ENCODE results near the gene STK32A. TPM values are rescaled to one million over a fixed set of nuclear protein-coding genes. Genes with fewer than 3 reads are reported as not detected.

STK32A gene
- total RNA-seq, 4 donors from 2014 or later: 9.6 to 35.2 (median 14.8) TPM

DNA sequence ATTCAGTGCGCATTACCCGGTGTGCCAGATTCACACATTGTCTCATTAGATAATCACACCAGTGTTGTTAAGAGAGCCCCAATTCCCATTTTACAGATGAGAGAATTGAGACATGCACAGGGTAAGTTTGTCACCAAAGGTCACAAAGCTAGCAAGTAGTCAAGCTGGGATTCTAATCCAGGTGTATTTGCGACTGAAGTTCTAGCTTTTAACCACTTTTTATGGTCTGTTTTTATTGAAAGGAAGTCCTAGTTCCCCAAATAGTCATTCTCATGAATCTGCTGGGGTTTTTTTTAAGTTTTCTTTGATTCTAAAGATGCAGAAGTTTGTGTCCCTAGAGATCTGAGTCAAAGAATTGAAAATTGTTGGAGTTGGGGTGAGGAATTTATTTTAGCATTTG, 138.5 kb downstream of the STK32A start:
- Histone ChIP-seq H3K9me3 (no peaks in the 10 kb centered on the region), H3K27me3 (no peaks in the 10 kb centered on the region), H3K27ac (no peak overlapping the region), H3K4me1 (peaks cover 0 to 5% (median 0%) of the 10 kb centered on the region in 4 donors), H3K4me3 (no peak overlapping the region), H3K36me3 (peaks cover 0 to 13% (median 0%) of the 10 kb centered on the region in 3 donors)
- TF ChIP-seq, protein P1, sequence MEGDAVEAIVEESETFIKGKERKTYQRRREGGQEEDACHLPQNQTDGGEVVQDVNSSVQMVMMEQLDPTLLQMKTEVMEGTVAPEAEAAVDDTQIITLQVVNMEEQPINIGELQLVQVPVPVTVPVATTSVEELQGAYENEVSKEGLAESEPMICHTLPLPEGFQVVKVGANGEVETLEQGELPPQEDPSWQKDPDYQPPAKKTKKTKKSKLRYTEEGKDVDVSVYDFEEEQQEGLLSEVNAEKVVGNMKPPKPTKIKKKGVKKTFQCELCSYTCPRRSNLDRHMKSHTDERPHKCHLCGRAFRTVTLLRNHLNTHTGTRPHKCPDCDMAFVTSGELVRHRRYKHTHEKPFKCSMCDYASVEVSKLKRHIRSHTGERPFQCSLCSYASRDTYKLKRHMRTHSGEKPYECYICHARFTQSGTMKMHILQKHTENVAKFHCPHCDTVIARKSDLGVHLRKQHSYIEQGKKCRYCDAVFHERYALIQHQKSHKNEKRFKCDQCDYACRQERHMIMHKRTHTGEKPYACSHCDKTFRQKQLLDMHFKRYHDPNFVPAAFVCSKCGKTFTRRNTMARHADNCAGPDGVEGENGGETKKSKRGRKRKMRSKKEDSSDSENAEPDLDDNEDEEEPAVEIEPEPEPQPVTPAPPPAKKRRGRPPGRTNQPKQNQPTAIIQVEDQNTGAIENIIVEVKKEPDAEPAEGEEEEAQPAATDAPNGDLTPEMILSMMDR (IDR thresholded peaks at IDR 0.05): no peak
- TF ChIP-seq POLR2A (IDR thresholded peaks at IDR 0.05): no peak
- TF ChIP-seq EP300 (IDR thresholded peaks at IDR 0.05): no peak
- 85 to 89% methylated on average over 3 of the region's 3 CpGs for WGBS, 2 donors
- DNase-seq (ENCODE audit: low spot score in 2 of 2): no peak

DNA sequence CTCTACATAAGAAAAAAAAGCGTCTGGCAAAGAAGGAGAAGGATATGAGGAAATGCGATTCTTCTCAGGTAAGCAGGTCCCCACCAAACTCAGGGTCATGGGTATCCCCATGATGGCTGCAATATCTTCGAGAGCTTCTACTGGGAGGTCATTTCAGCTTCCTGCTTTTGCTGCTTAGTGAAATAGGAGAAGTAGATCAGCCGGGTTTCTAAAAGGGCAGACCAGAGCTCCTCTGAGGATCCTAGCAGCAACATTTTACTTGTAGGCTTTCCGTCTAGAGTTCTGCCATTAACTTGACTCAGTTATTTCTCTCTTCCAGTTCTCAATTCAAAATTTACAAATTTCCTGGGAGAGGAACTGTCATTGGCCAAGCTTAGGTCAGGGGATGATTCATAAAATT, 140.3 kb downstream of the STK32A start:
- no peaks in the 10 kb centered on the region for H3K9me3 ChIP-seq
- TF ChIP-seq, protein P1 (IDR thresholded peaks at IDR 0.05): no peak
- TF ChIP-seq POLR2A (IDR thresholded peaks at IDR 0.05) (no peak), EP300 (IDR thresholded peaks at IDR 0.05) (no peak)
- H3K27ac ChIP-seq: no peak overlapping the region
- no peak for DNase-seq (ENCODE audit: low spot score in 2 of 2)
- WGBS, 2 donors: 66% methylated on average over 5 of the region's 5 CpGs
- no peak overlapping the region for H3K4me3 ChIP-seq
- H3K4me1 ChIP-seq: peaks cover 0 to 2% (median 0%) of the 10 kb centered on the region in 4 donors
- peaks cover 0 to 13% (median 0%) of the 10 kb centered on the region in 3 donors for H3K36me3 ChIP-seq
- no peaks in the 10 kb centered on the region for H3K27me3 ChIP-seq

DNA sequence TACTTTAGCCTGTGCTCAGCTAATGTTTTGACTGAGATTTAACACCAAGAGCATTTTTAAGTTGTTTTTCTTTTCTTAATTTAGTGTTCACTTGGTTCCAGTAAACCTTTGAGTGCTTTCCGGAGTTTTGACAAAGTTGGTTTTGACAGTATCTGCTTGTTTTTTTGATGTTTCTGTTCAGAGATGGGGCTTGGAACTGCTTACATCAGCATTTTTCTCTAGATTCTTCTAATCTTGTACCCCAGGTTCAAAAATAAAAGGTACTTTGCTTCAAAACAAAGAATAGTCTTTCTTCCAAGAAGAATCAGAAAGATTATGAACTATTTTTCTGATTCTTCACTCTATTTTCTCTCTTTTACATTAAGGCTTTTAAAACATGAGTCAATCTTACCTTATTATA, 142.9 kb downstream of the STK32A start:
- H3K27ac ChIP-seq: no peak overlapping the region
- H3K27me3 ChIP-seq: no peaks in the 10 kb centered on the region
- peaks cover 0 to 13% (median 0%) of the 10 kb centered on the region in 3 donors for H3K36me3 ChIP-seq
- 92 to 97% methylated on average over 1 of the region's 1 CpG for WGBS, 2 donors
- no peak for DNase-seq (ENCODE audit: low spot score in 2 of 2)
- no peaks in the 10 kb centered on the region for H3K4me1 ChIP-seq
- TF ChIP-seq POLR2A (IDR thresholded peaks at IDR 0.05) (no peak), EP300 (IDR thresholded peaks at IDR 0.05) (no peak)
- TF ChIP-seq, protein P1 (IDR thresholded peaks at IDR 0.05): no peak
- H3K4me3 ChIP-seq: no peak overlapping the region
- no peaks in the 10 kb centered on the region for H3K9me3 ChIP-seq

DNA sequence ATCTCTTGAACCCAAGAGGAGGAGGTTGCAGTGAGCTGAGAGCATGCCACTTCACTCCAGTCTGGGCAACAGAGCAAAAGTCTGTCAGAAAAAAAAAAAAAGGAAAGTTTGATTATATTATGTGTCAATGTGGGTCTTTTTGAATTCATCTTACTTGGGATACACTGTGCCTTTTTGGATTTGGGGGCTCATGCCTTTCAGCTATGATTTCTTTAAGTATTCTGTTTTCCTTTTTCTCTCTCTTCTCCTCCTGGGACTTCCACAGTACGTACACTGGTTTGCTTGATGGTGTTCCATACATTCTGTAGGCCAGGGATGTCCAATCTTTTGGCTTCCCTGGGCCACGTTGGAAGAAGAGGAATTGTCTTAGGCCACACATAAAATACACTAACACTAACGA, 146.7 kb downstream of the STK32A start:
- no peaks in the 10 kb centered on the region for H3K9me3 ChIP-seq
- no peaks in the 10 kb centered on the region for H3K27me3 ChIP-seq
- WGBS, 2 donors: 75 to 92% methylated on average over 3 of the region's 3 CpGs

DNA sequence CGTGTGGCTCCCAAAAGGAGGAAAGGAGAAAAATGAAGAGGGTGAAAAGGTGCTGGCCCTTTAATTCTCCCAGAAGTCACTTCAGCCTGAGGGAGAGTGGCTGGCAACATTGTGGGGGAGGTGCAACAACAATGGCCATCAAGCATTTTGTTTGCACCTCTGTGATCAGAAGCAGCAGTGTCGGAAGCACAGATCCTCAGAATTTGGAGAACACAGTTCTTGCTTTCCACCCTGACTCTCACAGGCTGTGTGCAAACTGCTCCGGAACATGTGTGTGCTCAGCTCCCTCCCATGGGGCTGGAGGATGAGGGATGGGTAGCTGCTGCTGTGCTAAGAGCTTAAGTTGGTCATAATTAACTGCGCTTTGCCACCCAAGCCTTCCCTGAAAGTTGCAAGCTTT, 147.9 kb downstream of the STK32A start:
- no peak for DNase-seq (ENCODE audit: low spot score in 2 of 2)
- TF ChIP-seq EP300 (IDR thresholded peaks at IDR 0.05) (no peak), POLR2A (IDR thresholded peaks at IDR 0.05) (no peak)
- TF ChIP-seq, protein P1 (IDR thresholded peaks at IDR 0.05): no peak
- 71 to 72% methylated on average over 4 of the region's 4 CpGs for WGBS, 2 donors
- H3K9me3 ChIP-seq: no peaks in the 10 kb centered on the region
- H3K4me1 ChIP-seq: no peaks in the 10 kb centered on the region
- no peaks in the 10 kb centered on the region for H3K36me3 ChIP-seq
- H3K27ac ChIP-seq: no peak overlapping the region
- no peak overlapping the region for H3K4me3 ChIP-seq
- no peaks in the 10 kb centered on the region for H3K27me3 ChIP-seq

More for the DNA sequence above, 146.7 kb downstream of the STK32A start:
- Histone ChIP-seq H3K4me1 (no peaks in the 10 kb centered on the region), H3K4me3 (no peak overlapping the region), H3K36me3 (no peaks in the 10 kb centered on the region), H3K27ac (no peak overlapping the region)
- DNase-seq (ENCODE audit: low spot score in 2 of 2): no peak
- no peak for TF ChIP-seq POLR2A (IDR thresholded peaks at IDR 0.05)
- no peak for TF ChIP-seq EP300 (IDR thresholded peaks at IDR 0.05)
- TF ChIP-seq, protein P1 (IDR thresholded peaks at IDR 0.05): no peak

Data from tibial nerve (tissue), 4 donors.